UCSD-AML1 (cell line): Measurements from ENCODE around the gene RNF217.

Experiments
- DNase-seq: peaks from one replicate; lab custom pipeline; 2025; ENCODE audit not compliant: unreplicated experiment; lab: John Stamatoyannopoulos, UW

RNF217 gene

DNA sequence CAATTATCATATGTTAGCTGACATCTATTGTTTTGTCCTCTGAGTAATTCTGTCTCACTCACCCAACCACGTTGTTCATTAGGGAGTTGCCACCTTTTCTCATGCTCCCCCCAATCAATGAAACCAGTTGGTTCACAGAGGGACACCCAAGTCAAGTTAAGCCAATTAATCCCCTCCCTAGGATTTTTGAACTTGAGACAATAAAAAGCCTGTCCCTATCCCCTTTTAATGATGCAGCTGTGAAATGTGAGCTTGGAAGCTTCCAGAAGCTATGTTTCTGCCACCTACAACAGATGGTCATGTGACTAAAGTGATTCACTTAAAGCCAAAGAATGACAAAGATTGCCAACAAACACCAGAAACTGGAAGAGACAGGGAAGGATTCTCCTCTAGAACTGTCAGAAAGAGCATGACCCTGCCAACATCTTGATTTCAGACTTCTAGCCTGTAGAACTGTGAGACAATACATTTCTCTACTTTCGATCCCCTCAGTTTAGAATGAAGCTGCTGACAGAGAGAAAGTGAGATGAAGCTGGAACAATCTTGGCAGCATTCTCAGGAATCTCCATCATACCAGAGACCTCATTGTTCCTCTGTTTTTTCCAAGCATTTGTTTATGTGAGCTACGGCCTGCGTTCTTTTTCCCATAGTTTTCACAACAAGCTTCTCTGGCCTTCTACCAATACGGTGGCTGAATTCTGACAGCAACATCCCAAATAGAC is 133.5 kb downstream of the RNF217 start:
- DNase-seq = no peak

DNA sequence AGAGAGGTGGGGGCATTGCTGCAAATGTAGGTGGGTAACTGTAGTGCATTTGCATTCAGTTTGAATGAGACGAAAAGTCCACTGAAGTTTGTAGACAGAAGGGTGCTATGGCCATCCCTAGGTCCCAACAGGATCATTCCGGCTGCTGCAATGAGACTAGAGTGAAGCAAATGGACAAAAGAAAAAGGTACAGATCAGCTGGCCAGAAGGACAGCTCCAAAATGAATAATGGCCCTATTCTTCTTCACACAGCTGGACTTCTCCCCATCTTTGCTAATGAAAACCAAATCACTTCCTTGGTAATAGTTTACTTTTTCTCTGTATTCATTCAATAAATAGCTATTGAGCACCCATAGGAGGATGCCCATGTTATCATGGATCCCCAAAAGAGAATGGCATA is 134.9 kb downstream of the RNF217 start:
- no peak for DNase-seq

DNA sequence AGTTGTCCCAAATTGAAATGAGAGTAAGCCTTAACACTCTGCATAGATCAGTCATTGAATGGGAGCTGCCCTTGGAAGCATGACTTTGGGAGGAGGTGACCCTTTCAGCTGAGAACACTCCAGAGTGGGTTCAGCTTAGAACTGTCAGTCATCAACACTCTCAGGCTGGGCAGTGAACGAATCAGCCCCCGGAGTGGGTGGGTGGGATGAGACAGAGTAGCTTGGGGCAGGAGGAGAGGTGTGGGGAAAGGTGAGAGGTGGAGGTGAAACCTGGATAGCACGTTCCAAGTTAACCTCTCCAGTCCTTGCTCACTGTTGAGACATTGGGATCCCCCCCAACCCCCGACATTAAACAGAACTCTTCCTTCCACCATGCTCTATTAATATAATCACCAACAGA is 136.0 kb downstream of the RNF217 start:
- no peak for DNase-seq

DNA sequence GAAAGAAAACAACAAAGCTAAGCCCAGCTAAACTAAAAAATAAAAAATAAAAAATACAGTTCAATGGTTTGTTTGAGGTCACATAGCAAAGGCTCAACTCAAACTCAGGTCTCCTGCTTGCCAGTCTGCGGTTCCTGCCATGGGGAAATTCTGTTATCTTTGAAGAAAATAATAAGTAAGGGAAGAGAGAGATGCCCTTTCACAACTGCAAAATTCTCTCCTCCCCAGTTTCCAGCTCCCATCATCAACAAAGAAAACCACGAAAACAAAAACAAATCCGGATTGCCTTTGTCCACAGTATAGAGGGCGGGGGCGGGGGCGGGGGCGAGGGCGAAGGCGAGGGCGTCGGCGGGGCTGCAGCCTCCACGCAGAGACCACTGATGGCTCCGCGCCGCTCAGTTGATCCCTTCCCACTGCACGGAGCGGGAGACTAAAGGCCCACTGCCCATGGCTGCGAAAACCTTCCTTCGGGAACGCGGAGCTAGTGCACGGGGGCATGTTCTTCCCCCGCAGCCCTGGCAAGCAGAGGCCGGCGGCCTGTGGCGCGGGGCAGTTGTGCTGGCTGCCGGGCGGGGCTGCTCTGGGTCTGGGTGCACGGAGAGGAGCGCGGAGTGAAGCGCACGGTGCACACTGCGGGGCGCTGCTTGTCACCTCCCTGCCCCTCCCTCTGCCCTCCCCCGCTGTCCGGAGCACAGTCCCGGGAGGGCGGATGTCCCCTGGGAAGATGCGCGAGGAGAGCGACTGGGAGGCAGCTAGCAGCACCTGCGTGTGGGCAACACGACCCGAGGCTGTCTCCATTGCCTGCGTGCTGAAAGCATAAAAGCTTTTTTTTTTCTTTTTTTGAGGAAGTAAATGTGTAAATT is 137.2 kb downstream of the RNF217 start:
- peak; percentile 49 for DNase-seq

DNA sequence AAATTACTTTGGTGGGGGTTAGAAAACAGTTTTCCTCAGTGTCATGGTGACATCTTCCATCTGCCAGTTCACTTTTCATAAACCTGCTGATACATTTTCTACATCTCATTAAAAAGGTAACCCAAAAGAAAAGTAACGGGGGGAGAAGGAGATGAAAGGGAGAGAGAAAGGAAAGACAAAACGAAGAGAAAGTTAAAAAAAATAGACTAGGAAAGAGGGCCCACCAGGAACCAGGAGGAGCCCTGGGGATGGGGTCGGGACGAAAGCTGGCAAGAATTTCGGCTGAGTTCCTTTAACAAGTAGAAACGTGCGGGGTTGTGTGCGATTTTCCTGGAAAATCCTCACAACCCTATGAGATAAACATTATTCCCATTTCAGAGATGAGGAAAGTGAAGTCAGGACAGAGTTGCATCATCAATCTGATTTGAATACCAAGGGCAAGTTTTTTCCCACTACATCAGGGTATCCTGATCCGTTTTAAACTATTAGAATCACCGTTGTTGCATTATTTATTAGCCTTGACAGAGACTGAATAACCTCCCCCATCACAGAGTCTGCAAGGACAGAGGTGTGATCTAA is 137.9 kb downstream of the RNF217 start:
- DNase-seq = no peak

DNA sequence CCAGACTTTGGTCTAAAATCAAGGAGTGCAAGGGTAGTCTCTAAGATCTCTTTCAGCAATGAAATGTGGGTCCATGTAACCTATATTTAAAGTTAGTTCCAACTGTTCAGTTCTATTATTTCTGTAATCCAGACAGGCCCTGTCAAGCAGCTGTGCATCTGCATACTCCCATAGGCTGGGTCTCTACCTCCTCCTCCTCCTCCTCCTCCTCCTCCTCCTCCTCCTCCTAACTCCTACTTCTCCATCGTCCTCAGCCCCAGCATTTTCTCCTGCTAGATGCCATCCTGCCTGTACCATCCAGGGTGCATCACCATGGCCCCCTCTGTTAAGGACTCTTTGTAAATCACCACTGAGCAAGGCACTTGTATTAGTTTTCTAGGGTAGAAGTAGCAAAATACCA is 138.9 kb downstream of the RNF217 start:
- DNase-seq = no peak

DNA sequence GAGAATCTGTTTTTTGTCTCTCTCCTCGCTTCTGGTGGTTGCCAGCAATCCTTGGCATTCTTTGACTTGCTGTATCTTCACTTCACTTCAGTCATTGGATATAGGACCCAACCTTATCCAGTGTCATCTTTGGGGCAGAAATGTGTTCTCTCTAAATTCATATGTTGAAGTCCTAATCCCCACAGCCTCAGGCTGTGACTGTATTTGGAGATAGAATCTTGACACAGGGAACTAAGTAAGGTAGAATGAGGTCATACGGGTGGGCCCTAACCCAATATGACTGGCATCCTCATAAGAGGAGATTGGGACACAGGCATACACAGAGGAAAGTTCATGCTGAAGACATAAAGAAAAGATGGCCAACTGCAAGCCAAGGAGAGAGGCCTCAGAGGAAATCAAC is 139.4 kb downstream of the RNF217 start:
- DNase-seq = no peak

DNA sequence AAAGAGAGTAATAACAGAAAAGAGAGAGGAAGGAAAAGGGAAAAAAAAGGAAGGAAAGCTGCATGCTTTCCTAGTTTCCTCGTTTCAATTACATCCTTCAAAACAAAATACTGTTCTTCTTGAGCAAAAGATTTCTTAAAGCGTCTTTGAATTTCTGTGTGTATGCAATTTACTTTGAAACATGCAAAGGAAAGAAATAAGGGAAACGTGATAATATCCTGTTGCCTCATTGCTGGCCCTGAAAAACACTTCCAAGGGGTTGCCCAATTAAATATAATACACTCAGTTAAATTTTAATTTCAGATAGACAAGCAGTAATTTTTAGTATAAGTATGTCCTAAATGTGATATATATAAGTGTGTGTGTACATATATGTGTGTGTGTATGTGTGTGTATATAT is 140.2 kb downstream of the RNF217 start:
- DNase-seq = no peak

DNA sequence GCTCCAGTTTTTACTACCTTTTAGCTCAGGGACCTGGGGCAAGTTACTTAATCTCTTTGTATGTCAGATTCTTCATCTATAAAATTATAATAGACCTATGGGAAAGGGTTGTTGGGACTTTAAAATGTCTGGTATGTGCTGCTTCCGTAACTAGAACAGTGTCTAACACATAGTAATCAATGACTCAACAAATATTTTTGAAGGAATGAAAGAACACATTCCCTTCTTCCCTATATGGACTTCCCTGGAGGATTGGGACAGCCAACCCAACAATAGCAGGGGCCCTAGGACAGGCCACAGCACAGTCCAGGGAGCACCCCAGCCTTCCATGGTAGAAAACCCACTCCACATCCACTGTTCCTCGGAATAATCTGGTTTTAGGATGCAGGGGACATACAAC is 140.7 kb downstream of the RNF217 start:
- DNase-seq = no peak

DNA sequence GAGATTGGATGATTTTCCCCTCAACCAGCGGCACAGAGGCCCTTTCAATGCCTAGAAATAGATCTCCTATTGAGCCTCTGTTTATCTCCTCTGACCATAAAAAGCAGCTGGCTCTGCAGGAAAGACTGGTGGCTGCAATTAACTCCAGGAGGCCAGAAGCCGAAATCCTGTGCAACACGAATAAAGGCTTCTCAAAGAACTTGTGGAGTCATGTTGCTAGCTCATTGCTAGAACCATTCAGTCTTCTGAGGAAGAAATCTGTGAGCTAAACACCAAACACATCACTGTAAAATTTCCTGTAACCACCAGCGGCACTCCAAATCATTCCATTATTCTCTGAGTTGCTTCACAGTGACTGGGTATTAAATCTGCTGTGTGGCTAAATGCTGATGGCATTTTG is 142.2 kb downstream of the RNF217 start:
- no peak for DNase-seq

DNA sequence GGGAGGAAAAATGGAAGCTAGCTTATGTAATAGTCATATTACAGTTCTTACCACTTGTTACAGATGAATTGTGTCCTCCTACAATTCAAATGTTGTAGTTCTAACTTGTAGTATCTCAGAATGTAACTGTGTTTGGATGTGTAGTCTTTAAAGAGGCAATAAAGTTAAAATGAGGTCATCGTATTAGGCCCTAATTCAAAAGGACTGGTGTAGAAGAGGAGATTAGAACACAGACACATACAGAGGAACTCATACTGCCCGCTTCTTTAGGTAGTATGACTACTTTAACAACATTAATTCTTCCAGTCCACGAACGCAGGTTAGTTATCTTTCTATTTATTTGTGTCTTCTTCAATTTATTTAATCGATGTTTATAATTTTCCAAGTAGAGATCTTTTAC is 144.8 kb downstream of the RNF217 start:
- no peak for DNase-seq

DNA sequence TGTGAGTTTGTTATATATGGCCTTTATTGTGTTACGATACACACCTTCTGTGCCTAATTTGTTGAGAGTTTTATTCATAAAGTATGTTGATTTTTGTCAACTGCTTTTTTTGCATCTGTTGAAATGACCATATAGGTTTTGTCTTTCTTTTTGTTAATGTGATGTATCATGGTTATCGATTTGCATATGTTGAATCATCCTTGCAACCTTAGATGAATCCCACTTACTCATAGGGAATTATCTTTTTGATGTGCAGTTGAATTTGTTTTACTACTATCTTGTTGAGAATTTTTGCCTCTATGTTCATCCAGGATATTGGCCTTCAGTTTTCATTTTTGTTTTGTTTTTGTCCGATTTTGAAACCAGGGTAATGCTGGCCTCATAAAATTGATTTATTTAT is 145.7 kb downstream of the RNF217 start:
- DNase-seq = no peak

DNA sequence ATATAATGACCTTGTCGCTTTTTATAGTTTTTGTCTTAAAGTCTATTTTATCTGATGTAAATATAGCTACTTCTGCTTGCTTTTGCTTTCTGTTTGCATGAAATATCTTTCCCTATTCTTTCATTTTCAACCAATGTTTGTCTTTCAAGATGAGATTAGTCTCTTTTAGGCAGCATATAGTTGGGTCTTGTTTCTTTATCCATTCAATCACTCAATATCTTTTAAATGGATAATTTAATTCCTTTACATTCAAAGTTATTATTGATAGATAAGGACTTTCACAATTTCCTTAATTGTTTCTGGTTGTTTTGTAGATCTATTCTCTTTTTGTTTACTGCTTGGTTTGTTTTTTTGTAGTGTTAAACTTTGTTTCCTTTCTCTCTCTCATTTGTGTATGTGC is 147.8 kb downstream of the RNF217 start:
- no peak for DNase-seq

DNA sequence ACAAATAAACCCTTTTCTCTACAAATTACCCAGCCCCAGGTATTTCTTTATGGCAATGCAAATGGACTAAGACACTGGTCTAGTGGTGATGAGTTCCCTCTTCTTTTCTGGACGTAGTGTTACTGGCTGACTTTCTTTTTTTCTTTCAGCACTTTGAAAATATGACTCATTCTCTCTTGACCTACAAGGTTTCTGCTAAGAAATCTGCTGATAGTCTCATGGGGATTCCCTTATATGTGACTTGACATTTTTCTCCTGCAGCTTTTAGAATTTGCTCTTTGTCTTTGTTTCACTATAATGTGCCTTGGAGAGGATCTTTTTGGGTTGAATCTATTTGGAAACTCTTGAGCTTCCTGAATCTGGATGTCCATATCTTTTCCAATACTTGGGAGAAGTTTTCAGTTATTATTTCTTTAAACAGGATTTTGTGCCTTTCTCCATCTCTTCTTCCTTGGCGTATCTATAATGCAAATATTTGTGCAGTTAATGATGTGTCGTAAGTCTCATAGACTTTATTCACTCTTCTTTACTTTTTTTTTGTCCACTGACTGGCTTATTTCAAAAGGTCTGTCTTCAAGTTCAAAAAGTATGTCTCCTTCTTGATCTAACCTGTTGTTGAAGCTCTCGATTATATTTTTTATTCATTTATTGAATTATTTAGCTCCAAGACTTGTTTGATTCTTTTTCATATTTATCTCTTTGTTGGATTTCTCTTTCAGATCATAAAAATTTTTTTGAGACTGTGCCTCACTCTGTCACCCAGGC is 149.2 kb downstream of the RNF217 start:
- DNase-seq = no peak

DNA sequence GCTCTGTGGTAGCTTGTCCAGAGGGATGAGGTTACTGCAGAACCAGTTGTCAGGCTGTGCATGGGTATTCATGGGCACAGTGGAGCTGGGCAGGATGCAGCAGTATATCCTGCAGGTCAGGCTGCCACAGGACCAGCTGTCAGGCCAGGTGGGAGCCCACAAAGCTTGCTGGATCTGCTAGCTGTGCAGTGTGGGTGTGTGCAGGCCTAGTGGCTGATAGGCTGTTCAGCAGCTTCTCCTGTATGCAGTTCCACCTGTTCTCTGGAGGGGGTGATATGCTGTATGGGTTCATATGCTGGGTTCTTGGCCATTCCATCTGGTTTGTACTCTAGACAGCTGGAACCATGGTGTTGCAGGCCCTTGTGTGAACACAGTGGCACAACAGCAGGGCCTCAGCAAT is 150.7 kb downstream of the RNF217 start:
- DNase-seq = no peak

DNA sequence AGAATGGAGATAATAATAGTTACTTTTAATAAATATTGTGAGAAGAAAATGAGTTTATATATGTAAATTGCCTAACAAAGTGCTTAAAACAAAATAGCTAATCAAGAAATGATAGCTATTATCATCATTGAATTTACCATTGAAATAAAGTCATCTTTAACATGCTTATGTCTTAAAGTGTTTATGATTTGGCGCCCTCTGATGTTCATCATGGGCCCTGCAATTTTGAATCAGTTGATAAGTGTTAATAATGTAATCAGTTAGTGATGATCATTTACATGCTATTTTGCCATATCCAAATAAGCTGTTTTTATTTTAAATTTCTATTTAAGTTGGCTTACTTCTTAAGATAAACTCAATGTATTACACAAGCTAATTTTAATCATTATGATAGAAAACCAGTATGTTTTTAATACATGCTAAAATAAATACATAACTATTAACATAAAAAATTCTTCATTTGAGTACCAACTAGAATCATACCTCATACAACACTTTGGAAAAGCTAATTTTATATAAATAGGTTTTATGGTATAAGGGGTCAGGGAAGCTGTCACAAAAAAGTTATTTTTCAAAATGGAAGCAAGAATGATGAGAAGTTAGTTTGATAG is 152.1 kb downstream of the RNF217 start:
- DNase-seq = peak; percentile 21

DNA sequence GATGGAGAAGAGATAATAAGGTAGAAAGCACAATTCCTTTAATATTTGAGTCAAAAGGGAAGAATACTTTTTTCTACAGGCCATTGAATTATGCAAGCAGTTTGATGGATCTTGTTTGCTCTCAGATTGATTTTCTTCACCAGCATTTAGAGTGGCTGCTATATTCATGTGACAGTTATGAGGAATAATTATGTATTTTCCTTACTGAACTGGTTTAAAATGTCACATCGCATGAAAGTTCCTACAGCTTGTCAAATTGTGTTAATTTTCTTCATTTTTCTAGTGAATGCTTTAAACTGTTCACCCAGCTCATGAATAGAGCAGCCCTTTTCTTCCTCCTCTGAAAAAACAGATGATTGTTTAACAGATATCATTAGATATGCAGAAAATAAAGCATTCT is 153.9 kb downstream of the RNF217 start:
- DNase-seq = no peak

DNA sequence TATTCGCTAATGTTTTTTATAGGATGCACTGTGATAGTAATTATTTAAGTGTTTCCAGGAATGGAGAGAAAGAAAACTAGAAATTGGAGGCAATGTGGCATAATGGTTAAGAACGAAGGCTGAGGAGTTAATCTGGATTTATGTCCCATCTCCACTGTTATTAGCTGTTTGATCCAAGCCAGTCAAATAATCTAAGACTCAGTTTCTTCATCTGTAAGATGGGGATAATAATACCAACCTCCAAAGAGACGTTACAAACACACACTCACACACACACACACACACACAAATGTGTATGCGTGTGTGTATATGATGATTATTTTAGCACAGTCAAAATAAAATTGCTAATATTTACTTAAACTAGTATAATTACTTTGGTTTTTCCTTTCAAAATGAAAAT is 154.5 kb downstream of the RNF217 start:
- no peak for DNase-seq

DNA sequence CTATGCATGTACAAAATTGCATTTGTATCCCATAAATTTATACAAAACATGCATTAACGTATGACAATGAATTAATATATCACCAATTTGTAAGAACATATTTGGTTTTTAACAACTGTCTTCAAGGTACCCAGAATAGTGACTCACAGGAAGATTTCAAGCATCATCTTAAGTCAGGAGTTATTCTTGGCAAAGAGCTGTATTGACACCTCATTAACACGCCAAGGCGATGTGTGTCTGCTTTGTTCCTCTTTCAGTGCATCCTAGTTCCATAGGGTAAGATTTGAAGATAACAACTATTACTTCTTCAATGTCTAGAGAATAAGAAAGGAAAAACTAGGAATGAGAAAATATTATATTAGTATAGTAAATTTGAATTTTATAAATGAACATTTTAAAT is 155.6 kb downstream of the RNF217 start:
- DNase-seq = no peak

DNA sequence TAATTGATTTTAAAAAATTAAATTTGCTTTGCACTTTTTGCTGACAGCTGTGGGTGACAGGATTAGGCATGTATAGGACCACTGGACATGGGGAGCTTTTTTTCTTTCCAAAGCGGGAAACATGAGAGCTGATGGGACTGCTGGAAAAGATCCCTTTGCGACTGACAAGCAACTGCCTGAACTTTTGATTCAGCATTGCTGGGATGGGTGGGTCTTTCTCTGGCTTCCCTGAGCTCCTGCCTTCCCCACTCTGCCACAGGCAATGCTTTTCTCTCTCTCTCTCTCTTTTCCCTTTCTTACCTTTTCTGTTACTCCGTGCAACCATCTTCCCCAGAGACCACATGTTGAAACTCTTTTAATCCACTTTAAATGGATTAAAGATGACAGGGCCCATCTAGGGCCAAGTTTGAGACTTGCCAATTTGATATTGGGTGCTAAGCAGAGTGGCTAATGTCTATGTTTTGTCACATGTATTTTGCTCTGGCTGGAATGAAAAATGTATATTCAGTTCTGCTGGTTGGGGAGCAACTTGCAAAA is 157.9 kb downstream of the RNF217 start:
- DNase-seq = no peak

DNA sequence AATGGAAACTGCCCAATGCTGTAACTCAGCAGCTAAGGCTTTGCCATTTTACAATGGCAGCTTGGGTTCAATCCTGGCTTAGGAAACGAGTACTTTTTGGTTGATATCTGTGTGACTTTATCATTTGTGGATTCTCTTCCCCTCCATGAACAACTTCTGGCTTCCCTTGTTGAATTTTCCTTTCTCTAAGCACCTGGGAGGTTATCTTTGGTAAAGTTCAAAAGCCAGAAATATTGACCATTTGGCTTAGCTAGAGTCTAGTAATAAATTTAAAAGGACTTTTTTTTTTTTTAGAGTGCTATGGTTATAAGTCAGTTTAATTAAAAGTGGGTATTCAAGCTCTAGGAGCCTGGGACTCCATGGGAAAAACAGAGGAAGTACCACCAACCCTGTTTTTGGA is 159.7 kb downstream of the RNF217 start:
- no peak for DNase-seq
